DOHH2 (cell line): ENCODE data around the gene KLHDC4.

ENCODE experiments used
- EZH2phosphoT487 ChIP-seq: fragments of 200-600 bp; sonication (generic); IDR thresholded peaks from 2 replicates; pipeline ENCODE4 v1.6.1; 2017; ENCODE audit warnings: borderline replicate concordance, mild to moderate bottlenecking, antibody characterized with exemption, low read length, moderate library complexity, mixed read lengths
- TF ChIP-seq, protein P1 (sequence below): fragments of 200-600 bp; sonication (generic); IDR thresholded peaks from one replicate; pipeline ENCODE4 v1.5.1; 2014; ENCODE audit warnings: antibody characterized with exemption, mild to moderate bottlenecking, low read depth, low read length; ENCODE audit not compliant: poor library complexity, severe bottlenecking

DNA sequence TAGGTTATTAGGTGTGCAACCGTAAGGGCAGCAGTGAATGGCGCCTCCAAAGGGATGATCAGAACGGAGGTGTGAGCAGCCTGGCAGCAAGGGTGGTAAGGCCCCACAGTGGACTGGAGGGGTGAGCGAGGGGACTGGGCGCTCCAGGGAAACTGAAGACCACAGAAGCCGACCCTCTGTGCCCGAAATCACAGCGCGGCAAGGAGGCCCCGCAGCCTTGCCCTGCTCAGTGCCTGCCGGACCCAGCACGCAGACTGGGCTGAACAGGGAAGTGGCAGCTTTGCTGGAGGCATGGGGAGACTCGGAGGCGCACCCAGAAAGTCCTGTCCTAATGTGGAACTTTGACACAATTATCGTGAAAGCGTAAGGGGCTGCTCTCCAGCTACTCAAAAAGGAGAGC lies 38.4 kb downstream of the KLHDC4 start:
- TF ChIP-seq, protein P1, sequence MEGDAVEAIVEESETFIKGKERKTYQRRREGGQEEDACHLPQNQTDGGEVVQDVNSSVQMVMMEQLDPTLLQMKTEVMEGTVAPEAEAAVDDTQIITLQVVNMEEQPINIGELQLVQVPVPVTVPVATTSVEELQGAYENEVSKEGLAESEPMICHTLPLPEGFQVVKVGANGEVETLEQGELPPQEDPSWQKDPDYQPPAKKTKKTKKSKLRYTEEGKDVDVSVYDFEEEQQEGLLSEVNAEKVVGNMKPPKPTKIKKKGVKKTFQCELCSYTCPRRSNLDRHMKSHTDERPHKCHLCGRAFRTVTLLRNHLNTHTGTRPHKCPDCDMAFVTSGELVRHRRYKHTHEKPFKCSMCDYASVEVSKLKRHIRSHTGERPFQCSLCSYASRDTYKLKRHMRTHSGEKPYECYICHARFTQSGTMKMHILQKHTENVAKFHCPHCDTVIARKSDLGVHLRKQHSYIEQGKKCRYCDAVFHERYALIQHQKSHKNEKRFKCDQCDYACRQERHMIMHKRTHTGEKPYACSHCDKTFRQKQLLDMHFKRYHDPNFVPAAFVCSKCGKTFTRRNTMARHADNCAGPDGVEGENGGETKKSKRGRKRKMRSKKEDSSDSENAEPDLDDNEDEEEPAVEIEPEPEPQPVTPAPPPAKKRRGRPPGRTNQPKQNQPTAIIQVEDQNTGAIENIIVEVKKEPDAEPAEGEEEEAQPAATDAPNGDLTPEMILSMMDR = no peak
- no peak for TF ChIP-seq EZH2phosphoT487
